SK-N-SH (cell line): ENCODE measurements around the gene IFIT5. TPM values are rescaled to one million over a fixed set of nuclear protein-coding genes. Genes with fewer than 3 reads are reported as not detected.

Experiments used
- CTCF ChIA-PET: fragments of 300-600, 350-600 bp; formaldehyde crosslinking; extraction: SDS; loops from one replicate; lab custom pipeline; 2021; lab: Yijun Ruan, JAX
- POLR2A ChIA-PET: fragments of 350-600 bp; sonication (Branson Sonifier 250); formaldehyde crosslinking; extraction: SDS; loops from one replicate; lab custom pipeline; 2020; ENCODE audit warnings: antibody characterized with exemption, inconsistent platforms; lab: Yijun Ruan, JAX
- DNase-seq: peaks from one replicate; pipeline ENCODE4 v3.0.0; 2012
- H2AFZ ChIP-seq: fragments of 200-600 bp; sonication (generic); 2 replicates; pipeline ENCODE4 v1.8.1; 2016; ENCODE audit warnings: antibody characterized with exemption, mild to moderate bottlenecking, low read depth
- H3F3A ChIP-seq: fragments of 200-600 bp; sonication (generic); replicated peaks from 2 replicates; pipeline ENCODE3; 2016; ENCODE audit warnings: antibody characterized with exemption, mild to moderate bottlenecking; ENCODE audit not compliant: insufficient read depth
- H3K27ac ChIP-seq, 2 experiments: fragments of 200-500 bp in 1 of 2; fragments of 200-600 bp in 1 of 2; sonication (Bioruptor generic) in 1 of 2; sonication (generic), shearing (Covaris generic) in 1 of 2; 2 replicates each; pipeline versions ENCODE4 v1.5.1 to v1.6.1; 2014 to 2016; ENCODE audit warnings: low read depth in 2 of 2, inconsistent platforms in 1 of 2, low read length in 1 of 2, mild to moderate bottlenecking in 1 of 2, mixed read lengths in 1 of 2
- H3K27me3 ChIP-seq: fragments of 200-600 bp; sonication (generic), shearing (Covaris generic); 2 replicates; pipeline ENCODE4 v1.6.1; 2016; ENCODE audit warnings: mixed run types; ENCODE audit not compliant: insufficient read depth
- H3K36me3 ChIP-seq, 2 experiments: fragments of 200-500 bp in 1 of 2; fragments of 200-600 bp in 1 of 2; sonication (Bioruptor generic) in 1 of 2; sonication (generic) in 1 of 2; replicated peaks in 1 of 2; 2 replicates each; pipeline versions ENCODE3 to v1.5.1; 2014 to 2016; ENCODE audit warnings: low read length in 1 of 2, mild to moderate bottlenecking in 1 of 2; ENCODE audit not compliant: insufficient read depth in 2 of 2, control insufficient read depth in 1 of 2
- H3K4me1 ChIP-seq, 2 experiments: fragments of 200-500 bp in 1 of 2; fragments of 200-600 bp in 1 of 2; sonication (Bioruptor generic) in 1 of 2; sonication (generic), shearing (Covaris generic) in 1 of 2; 2 replicates each; pipeline versions ENCODE4 v1.5.1 to v1.6.1; 2014 to 2016; ENCODE audit warnings: low read depth in 1 of 2, low read length in 1 of 2, mixed run types in 1 of 2; ENCODE audit not compliant: insufficient read depth in 2 of 2, control insufficient read depth in 1 of 2
- H3K4me2 ChIP-seq: fragments of 200-600 bp; sonication (generic), shearing (Covaris generic); 2 replicates; pipeline ENCODE4 v1.6.1; 2017; ENCODE audit warnings: mixed run types
- H3K4me3 ChIP-seq, 2 experiments: fragments of 200-500 bp in 1 of 2; fragments of 200-600 bp in 1 of 2; sonication (Bioruptor generic) in 1 of 2; sonication (generic), shearing (Covaris generic) in 1 of 2; 2 replicates each; pipeline versions ENCODE4 v1.5.1 to v1.8.1; 2014 to 2016; ENCODE audit warnings: low read depth in 2 of 2, inconsistent platforms in 1 of 2, low read length in 1 of 2, mild to moderate bottlenecking in 1 of 2, mixed read lengths in 1 of 2, moderate library complexity in 1 of 2
- H3K79me2 ChIP-seq: fragments of 200-600 bp; sonication (generic); 2 replicates; pipeline ENCODE4 v1.8.1; 2017; ENCODE audit warnings: mild to moderate bottlenecking; ENCODE audit not compliant: insufficient read depth
- H3K9ac ChIP-seq: fragments of 200-600 bp; sonication (generic); 2 replicates; pipeline ENCODE4 v1.6.1; 2017; ENCODE audit warnings: mixed run types
- H3K9me2 ChIP-seq: fragments of 200-600 bp; sonication (generic); 2 replicates; pipeline ENCODE4 v1.6.1; 2017; ENCODE audit warnings: mixed run types
- H3K9me3 ChIP-seq: fragments of 200-600 bp; sonication (generic); 2 replicates; pipeline ENCODE4 v1.6.1; 2017; ENCODE audit warnings: mixed run types, mild to moderate bottlenecking, moderate library complexity
- H4K20me1 ChIP-seq: fragments of 200-600 bp; sonication (generic); 2 replicates; pipeline ENCODE4 v1.6.1; 2017; ENCODE audit warnings: mild to moderate bottlenecking, mixed run types; ENCODE audit not compliant: insufficient read depth
- CHD2 ChIP-seq: fragments of 150-350 bp; IDR thresholded peaks from 2 replicates; pipeline ENCODE4 v1.6.1; 2018; ENCODE audit warnings: low read length; ENCODE audit not compliant: partially characterized antibody
- ELF1 ChIP-seq: IDR thresholded peaks from 2 replicates; pipeline ENCODE4 v1.4.0; 2012
- EP300 ChIP-seq, 2 experiments: IDR thresholded peaks; 2 replicates each; pipeline versions ENCODE4 v1.4.0 to v1.6.1; 2012; ENCODE audit warnings: borderline replicate concordance in 1 of 2, low read depth in 1 of 2, low read length in 1 of 2
- EZH2phosphoT487 ChIP-seq: fragments of 200-600 bp; sonication (generic); IDR thresholded peaks from 2 replicates; pipeline ENCODE4 v1.6.1; 2017; ENCODE audit warnings: low read depth, mixed run types, mild to moderate bottlenecking, antibody characterized with exemption, moderate library complexity, borderline replicate concordance
- FOSL2 ChIP-seq: IDR thresholded peaks from 2 replicates; pipeline ENCODE4 v1.4.0; 2012; ENCODE audit warnings: low read depth, mild to moderate bottlenecking, moderate library complexity, borderline replicate concordance
- JUND ChIP-seq: IDR thresholded peaks from 2 replicates; pipeline ENCODE4 v1.4.0; 2012
- MEF2A ChIP-seq: IDR thresholded peaks from 2 replicates; pipeline ENCODE4 v1.4.0; 2012; ENCODE audit warnings: low read depth, borderline replicate concordance
- MXI1 ChIP-seq: IDR thresholded peaks from 2 replicates; pipeline ENCODE4 v1.6.1; 2012; ENCODE audit warnings: mild to moderate bottlenecking, low read depth, low read length, improper control_type of control experiment
- NFIC ChIP-seq: IDR thresholded peaks from 2 replicates; pipeline ENCODE4 v1.4.0; 2012; ENCODE audit warnings: borderline replicate concordance
- NRF1 ChIP-seq: IDR thresholded peaks from 2 replicates; pipeline ENCODE4 v1.6.1; 2012; ENCODE audit warnings: low read depth, mild to moderate bottlenecking, low read length
- RAD21 ChIP-seq: IDR thresholded peaks from 2 replicates; pipeline ENCODE4 v1.6.1; 2012; ENCODE audit warnings: mild to moderate bottlenecking, low read length
- RFX5 ChIP-seq: IDR thresholded peaks from 2 replicates; pipeline ENCODE4 v1.6.1; 2012; ENCODE audit warnings: mild to moderate bottlenecking, improper control_type of control experiment, low read length
- RXRA ChIP-seq: IDR thresholded peaks from 2 replicates; pipeline ENCODE4 v1.4.0; 2012; ENCODE audit warnings: low read depth, mild to moderate bottlenecking, borderline replicate concordance
- SMC3 ChIP-seq: IDR thresholded peaks from 2 replicates; pipeline ENCODE4 v1.6.1; 2012; ENCODE audit warnings: low read depth, low read length, improper control_type of control experiment
- TCF12 ChIP-seq: IDR thresholded peaks from 2 replicates; pipeline ENCODE4 v1.4.0; 2012
- TEAD4 ChIP-seq: IDR thresholded peaks from 2 replicates; pipeline ENCODE4 v1.4.0; 2012; ENCODE audit warnings: mild to moderate bottlenecking, borderline replicate concordance; ENCODE audit not compliant: insufficient read depth
- ZBTB33 ChIP-seq: IDR thresholded peaks from 2 replicates; pipeline ENCODE4 v1.4.0; 2012; ENCODE audit warnings: low read depth, borderline replicate concordance
- WGBS: methylation state at CpG from one replicate; pipeline ENCODE4 v1.1.6; 2017; ENCODE audit warnings: low lambda C conversion rate; 5-methylcytosine and 5-hydroxymethylcytosine counted together
- polyA plus RNA-seq, 3 experiments: library from polyadenylated mRNA; depleted of rRNA; stranded (reverse); fragments of >200 nt; gene quantifications; 2 replicates each; pipeline ENCODE4 v1.2.3, GENCODE V29; 2012
- TF ChIP-seq, protein P1 (sequence below): fragments of 200-600 bp; sonication (generic); IDR thresholded peaks from 2 replicates; pipeline ENCODE4 v1.6.1; 2017; ENCODE audit warnings: antibody characterized with exemption, mild to moderate bottlenecking, moderate library complexity
- TF ChIP-seq, protein P2 (sequence below): IDR thresholded peaks from 2 replicates; pipeline ENCODE4 v1.4.0; 2012; ENCODE audit warnings: low read depth
- TF ChIP-seq, protein P3 (sequence below): fragments of 150-350 bp; IDR thresholded peaks from 2 replicates; pipeline ENCODE4 v1.6.1; 2016; ENCODE audit warnings: mild to moderate bottlenecking, low read depth, low read length
- TF ChIP-seq, protein P4 (sequence below): IDR thresholded peaks from 2 replicates; pipeline ENCODE4 v1.4.0; 2012; ENCODE audit warnings: low read depth, borderline replicate concordance

Gene IFIT5
- polyA plus RNA-seq, 1 of the 3 experiments (the other 2 are of a cell fraction), result 2.7 TPM

- Histone ChIP-seq H3K79me2 (no peaks in the 10 kb centered on the region), H3F3A (no peaks in the 10 kb centered on the region), H3K36me3 (peaks cover 0 to 4% of the 10 kb centered on the region in 2 experiments), H3K9me3 (no peaks in the 10 kb centered on the region), H3K4me2 (peak overlapping the region; percentile 49; the same call in 1 of the 2 replicates), H2AFZ (no peak overlapping the region), H3K9ac (no peak overlapping the region), H3K9me2 (no peaks in the 10 kb centered on the region), H3K4me1 (peaks cover 0 to 19% of the 10 kb centered on the region in 2 experiments; a peak in 3 of 4 replicates), H3K4me3 (no peak overlapping the region), H3K27me3 (no peaks in the 10 kb centered on the region), H4K20me1 (no peaks in the 10 kb centered on the region), H3K27ac (no peak overlapping the region; a peak in 1 of 4 replicates)
- CTCF ChIA-PET, result interaction anchor here (0.6 to 2.4 kb wide), 13 partner anchors 9 to 221 kb away, joined by 3 to 9 read pairs (median 5); no protein-coding TSS in a partner anchor
- POLR2A ChIA-PET, result no interaction called here
- 59% methylated on average over 5 of the region's 5 CpGs for WGBS
- TF ChIP-seq RAD21, result peak; percentile 95
- TF ChIP-seq, protein P1, sequence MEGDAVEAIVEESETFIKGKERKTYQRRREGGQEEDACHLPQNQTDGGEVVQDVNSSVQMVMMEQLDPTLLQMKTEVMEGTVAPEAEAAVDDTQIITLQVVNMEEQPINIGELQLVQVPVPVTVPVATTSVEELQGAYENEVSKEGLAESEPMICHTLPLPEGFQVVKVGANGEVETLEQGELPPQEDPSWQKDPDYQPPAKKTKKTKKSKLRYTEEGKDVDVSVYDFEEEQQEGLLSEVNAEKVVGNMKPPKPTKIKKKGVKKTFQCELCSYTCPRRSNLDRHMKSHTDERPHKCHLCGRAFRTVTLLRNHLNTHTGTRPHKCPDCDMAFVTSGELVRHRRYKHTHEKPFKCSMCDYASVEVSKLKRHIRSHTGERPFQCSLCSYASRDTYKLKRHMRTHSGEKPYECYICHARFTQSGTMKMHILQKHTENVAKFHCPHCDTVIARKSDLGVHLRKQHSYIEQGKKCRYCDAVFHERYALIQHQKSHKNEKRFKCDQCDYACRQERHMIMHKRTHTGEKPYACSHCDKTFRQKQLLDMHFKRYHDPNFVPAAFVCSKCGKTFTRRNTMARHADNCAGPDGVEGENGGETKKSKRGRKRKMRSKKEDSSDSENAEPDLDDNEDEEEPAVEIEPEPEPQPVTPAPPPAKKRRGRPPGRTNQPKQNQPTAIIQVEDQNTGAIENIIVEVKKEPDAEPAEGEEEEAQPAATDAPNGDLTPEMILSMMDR, result peak; percentile 85
- TF ChIP-seq SMC3, result peak; percentile 90
- TF ChIP-seq EP300 (IDR thresholded peaks at IDR 0.05; ENCODE audit: borderline replicate concordance in 1 of 2, low read depth in 1 of 2, low read length in 1 of 2), result no peak
- TF ChIP-seq EZH2phosphoT487, result no peak
- DNase-seq, result peak; percentile 53
Measured at GRCh38 chr10:89426230-89426868, 12.0 kb downstream of the IFIT5 start.

GRCh38 chr10:89427629-89428028 is 13.3 kb downstream of the IFIT5 start:
- Histone ChIP-seq H4K20me1 (no peaks in the 10 kb centered on the region), H3K9me2 (no peaks in the 10 kb centered on the region), H3K4me2 (peak overlapping the region; percentile 49), H3K4me3 (no peak overlapping the region), H3K9me3 (no peaks in the 10 kb centered on the region), H2AFZ (no peak overlapping the region), H3K27ac (peak overlapping the region in 1 of 2 experiments; percentile 57; a peak in 2 of 4 replicates), H3K9ac (peak overlapping the region; percentile 9; the same call in 1 of the 2 replicates), H3F3A (no peaks in the 10 kb centered on the region), H3K36me3 (no peaks in the 10 kb centered on the region), H3K79me2 (no peaks in the 10 kb centered on the region), H3K27me3 (no peaks in the 10 kb centered on the region), H3K4me1 (peaks cover 0 to 25% of the 10 kb centered on the region in 2 experiments; a peak in 3 of 4 replicates)
- POLR2A ChIA-PET, result no interaction called here
- no peak for DNase-seq
- CTCF ChIA-PET, result interaction anchor here (1.2 to 1.9 kb wide), 5 partner anchors 19 to 137 kb away, joined by 3 to 9 read pairs (median 5); no protein-coding TSS in a partner anchor
- WGBS, result 39% methylated on average over 4 of the region's 4 CpGs
- TF ChIP-seq CHD2 (no peak), MEF2A (peak; percentile 93), MXI1 (no peak), FOSL2 (peak; percentile 88), ELF1 (no peak), EZH2phosphoT487 (no peak), RFX5 (no peak), NFIC (peak; percentile 65), JUND (peak; percentile 84), ZBTB33 (no peak), RXRA (peak; percentile 86), TEAD4 (peak; percentile 78), TCF12 (peak; percentile 79), NRF1 (no peak)
- TF ChIP-seq, protein P2, sequence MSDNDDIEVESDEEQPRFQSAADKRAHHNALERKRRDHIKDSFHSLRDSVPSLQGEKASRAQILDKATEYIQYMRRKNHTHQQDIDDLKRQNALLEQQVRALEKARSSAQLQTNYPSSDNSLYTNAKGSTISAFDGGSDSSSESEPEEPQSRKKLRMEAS, result 0 out of 2 replicates have a peak, but pooled peaks have one; percentile 21
- TF ChIP-seq, protein P3, sequence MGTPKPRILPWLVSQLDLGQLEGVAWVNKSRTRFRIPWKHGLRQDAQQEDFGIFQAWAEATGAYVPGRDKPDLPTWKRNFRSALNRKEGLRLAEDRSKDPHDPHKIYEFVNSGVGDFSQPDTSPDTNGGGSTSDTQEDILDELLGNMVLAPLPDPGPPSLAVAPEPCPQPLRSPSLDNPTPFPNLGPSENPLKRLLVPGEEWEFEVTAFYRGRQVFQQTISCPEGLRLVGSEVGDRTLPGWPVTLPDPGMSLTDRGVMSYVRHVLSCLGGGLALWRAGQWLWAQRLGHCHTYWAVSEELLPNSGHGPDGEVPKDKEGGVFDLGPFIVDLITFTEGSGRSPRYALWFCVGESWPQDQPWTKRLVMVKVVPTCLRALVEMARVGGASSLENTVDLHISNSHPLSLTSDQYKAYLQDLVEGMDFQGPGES, result no peak
- TF ChIP-seq, protein P4, sequence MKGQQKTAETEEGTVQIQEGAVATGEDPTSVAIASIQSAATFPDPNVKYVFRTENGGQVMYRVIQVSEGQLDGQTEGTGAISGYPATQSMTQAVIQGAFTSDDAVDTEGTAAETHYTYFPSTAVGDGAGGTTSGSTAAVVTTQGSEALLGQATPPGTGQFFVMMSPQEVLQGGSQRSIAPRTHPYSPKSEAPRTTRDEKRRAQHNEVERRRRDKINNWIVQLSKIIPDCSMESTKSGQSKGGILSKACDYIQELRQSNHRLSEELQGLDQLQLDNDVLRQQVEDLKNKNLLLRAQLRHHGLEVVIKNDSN, result no peak
